Kasumi-1 (cell line): ENCODE results near the gene NPY.

Source experiments
- DNase-seq, 2 experiments: peaks; one replicate each; lab custom pipeline; 2025; lab: John Stamatoyannopoulos, UW

Gene NPY

DNA sequence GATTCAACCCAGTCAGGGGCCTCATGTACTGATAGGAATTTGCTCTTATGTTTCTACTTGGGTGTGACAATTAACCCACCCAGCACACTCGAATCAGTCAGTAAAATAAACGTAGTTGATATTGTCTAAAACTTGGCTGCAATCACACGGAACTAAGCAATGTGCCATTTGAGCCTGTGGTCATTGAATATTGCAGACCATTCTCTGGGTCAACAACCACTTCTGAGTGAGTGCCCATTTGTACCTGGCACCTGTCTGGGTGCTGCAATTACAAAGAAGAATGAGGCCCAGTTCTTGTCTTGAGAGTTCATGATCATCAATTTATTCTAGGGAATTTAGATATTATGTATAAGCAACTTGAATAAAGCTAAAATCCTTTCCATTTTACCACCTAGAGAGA is 29.8 kb downstream of the NPY start:
- no peak for DNase-seq

DNA sequence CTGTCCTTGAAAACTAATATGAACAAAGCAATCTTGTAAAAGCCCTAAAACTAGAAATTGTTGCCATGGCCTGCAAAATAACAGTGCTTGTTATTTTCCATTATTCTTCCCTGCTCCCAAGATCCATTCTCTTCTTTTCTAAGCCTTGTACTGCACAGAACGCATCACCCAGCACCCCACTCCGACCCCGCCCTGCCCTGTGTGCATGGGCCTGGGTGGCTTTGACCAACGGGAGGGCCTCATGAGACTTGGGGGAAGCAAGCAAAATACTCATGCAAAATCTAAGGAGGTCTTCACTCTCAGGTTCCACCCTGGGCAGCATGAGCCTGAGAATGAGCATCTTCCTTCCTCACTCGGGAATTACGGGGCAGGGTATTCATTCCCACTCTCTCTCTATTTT is 32.4 kb downstream of the NPY start:
- DNase-seq: no peak

DNA sequence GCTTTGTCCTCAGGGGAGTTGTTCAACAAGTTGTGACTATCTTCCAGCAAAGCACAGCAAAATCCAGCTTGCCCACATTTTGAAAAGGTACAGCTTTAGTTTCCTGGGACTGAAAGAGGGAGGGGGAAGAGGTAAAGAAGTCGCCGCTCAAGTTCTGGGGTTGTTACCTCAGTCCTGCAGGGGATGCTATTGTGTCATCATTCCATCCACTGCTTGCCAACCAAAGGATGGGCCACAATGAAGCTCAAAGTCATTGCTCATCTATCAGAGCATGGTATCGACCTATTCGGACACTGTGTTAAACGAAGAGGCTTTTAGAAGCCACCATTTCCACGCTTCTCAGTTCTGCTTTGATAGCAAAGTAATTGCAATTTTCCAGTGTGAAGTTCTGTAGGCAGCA is 34.3 kb downstream of the NPY start:
- no peak for DNase-seq

DNA sequence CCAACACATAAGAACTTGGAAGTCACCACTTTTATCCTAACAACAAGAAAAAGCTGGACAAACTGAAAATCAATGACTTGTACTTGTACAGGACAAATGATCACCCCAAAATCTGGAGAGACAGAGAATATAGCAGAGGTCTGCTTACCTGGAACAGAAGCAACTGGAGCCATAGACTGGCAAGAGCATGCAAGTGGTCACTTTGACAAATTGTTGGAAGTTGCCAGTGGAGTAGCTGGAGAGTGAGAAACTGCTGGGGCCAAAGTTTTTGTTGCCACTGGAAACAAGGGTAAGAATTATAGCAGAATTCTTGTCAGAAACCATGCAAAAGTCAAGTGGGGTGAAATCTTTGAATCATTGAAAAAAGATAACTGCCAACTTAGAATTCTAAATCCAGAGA is 35.2 kb downstream of the NPY start:
- DNase-seq: no peak

DNA sequence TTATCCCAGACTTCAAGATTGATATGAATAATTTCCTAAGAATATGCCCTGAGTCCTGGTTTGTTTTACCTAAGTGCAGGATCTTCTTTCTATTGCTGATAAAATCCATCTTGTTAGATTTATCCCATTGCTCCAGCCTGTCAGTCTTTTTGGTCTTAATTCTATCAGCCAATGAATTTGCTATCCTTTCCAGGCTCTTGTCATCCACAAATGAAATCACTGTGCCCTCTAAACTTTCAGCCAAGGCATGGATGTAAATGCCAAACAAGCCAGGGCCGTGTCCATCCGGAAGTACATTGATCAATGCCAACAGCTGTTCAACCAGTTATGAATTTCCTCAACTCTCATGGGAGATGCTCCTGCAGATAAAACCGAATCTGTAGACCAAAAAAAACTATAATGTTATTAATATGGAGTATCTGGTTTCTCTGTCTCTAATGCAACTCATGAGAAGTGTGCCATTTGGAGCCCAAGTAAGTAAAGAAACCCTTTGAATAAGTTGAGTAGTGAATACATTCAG is 40.0 kb downstream of the NPY start:
- no peak for DNase-seq

DNA sequence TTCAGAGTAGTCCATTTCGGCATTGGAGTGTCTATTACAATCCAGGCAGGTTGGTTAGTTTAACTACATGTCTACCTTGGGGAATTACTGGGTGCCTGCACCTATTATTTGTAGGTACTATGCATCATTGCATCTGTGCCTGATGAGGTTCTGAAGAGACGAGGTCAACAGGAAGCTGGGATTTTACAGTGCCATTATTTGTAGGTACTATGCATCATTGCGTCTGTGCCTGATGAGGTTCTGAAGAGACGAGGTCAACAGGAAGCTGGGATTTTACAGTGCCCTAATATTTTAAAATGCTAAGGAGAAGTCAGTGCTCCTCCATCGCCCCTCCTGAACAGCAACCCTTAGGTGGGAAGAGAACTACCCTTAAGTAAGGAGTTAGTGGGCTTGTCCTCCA is 41.7 kb downstream of the NPY start:
- no peak for DNase-seq

DNA sequence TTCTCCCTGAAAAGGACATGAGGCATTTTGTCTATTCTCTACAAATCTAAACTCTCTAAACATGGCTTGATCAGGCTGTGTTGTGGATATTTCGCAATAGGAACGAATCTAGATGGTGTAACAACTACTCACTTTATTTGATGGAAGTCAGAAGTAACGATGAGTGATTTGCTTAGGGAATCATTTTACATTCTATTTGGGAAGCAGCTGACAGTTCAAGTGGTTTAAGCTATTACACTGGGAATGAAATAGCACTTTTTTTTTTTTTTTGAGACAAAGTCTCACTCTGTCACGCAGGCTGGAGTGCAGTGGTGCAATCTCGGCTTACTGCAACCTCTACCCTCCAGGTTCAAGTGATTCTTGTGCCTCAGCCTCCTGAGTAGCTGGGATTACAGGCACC is 44.1 kb downstream of the NPY start:
- DNase-seq: no peak

DNA sequence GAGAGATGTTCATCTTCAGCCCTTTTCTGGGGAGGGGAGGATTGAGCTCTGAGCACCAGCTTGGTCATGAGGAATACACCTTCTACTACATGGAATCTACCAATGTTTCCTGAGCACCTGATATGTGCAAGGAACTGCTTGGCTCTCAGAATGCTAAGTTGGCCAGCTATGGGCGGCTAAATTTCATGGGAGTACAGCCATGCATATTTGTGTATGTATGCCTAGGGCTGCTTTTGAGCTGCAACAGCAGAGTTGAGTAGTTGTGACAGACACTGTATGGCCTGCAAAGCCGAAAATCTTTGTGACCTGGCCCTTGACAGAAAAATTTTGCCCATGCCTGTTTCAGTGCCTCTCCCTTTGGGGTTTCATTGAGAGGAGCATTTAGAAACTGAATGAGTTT is 44.9 kb downstream of the NPY start:
- DNase-seq: no peak

DNA sequence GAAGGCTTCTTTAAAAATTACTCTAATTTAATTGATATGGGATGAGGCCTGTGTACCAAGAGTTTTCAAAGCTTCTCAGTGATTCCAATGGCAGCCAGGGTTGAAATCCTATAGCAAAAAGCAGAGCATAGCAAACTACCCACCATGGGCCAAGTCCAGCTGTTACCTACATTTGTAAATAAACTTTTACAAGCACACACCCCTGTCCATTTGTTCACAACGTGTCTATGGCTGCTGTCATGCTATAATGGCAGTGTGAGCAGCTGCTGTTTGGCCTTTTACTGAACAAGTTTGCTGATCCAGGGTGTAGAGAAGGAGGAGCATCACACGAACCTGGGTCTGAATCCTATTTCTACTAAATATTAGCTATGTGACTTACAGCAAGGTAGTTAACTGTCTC is 50.0 kb downstream of the NPY start:
- DNase-seq: no peak

DNA sequence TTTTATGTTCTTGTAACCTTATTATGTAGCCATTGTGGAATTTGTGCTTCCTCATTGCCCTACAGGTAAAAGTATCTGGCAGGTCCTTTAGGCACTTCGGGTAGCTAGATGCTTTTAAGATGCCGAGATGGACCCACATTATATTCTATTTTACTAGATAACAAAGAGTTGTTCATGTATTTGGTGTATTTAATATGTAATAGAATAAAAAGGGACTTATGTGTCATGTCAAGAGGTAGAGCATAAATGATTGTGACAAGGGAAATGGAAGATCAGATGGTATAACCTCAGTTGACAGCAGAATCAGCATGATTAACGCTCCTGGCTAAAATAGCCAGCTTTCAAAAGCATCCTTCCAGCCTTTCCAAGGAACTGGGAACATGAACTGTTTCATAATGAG is 50.6 kb downstream of the NPY start:
- DNase-seq: no peak

DNA sequence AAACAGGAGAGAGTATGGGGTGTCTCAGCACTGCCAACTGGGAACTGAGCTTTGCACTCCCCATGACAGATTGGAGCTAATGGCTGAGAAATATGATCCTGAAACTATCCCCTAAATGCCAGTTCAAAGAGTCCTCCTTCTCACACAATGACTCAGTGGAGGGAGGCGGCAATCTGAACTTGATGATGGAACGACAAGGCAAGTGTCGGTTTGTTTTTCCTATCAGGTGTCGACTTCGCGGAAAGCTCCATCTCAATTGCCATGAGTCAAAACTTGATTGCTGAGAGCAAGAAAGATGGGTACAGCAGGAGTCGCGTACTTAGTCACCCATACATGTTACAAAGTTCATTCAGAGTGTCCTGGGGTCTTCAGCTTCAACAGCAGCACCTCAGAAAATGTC is 52.5 kb downstream of the NPY start:
- no peak for DNase-seq

DNA sequence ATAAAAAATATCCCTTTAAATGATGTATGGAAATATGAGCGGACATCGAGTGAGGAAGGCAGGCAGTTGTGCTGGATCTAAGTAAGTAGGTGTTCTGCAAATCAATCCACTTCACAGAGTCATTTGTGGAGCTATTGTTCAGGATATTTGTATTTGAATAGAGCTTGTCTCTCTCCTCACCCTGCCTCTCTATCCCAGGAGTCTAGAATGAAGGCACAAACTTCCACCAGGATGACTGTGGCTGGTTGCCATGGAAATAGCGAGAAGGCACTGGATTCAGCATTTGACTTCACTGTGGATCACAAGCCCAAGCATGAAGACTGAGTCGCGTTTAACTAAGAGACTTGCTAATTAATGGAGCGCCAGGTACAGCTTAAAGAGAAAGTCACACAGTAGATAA is 53.2 kb downstream of the NPY start:
- DNase-seq: no peak

DNA sequence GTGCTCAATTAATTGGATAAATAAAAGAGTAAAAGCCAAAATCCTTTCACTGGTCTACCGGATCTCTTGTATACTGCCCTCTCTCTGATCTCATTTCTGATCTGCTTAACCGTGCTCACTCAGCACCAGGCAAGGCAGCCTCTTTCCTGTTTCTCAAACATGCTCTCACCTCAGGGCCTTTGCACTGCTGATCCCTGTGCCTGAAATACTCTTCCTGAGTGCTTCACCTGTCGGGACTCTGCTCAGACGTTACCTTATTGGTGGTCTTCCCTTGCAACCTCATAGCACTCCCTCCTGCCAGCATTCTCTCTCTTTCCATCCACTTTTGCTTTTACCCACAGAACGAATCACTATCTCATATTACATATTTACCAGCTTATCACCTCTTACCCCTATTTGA is 55.6 kb downstream of the NPY start:
- no peak for DNase-seq

DNA sequence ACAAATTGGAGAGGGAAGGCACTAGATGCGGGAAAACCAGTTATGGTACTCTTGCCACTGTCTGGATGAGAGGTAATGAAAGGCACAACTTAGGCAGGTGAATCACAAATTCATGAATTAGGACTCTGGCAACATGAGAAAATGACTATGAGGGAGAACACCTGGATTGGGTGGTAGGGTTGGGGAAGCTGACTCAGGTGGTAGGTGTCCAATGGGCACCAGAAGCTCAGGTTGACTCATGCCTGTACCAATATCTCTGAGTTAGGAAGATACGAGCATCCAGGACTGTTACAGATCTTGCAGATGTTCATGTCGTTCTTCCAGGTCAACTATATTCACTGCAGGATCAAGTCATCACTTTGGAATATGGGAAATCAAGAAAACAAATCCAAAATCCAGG is 56.7 kb downstream of the NPY start:
- no peak for DNase-seq
